Measurements from ENCODE around the gene FNIP2.

GRCh38 chr4:158877069-158877468, 108.2 kb downstream of the FNIP2 start:
- no peak for TF ChIP-seq TEAD4 (IDR thresholded peaks at IDR 0.05)
- no peak for TF ChIP-seq RAD21 (IDR thresholded peaks at IDR 0.05; ENCODE audit: low read depth)
- no peak for TF ChIP-seq USF1 (IDR thresholded peaks at IDR 0.05)
